ENCODE data around the gene FAM110D.

DNA sequence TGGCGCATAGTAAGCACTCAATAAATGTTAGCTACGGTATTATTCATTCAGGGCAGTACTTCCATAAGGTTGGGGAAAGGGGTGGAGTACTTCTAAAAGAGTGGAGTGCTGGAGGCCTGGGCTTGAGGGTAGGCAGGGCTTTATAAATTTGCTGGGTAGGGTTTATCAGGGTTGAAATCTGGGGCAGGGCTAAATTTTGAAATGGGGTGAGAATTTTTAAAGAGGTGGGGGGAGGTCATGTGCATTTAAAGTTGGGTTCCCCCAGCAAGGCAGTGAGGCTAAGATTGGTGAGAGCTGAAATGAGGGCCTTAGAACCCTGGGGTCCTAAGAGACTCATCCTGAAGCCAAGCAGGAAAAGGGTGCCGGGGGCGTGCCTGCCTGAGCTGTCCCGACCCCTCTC is 41.5 kb downstream of the FAM110D start:
- TF ChIP-seq, protein P1, sequence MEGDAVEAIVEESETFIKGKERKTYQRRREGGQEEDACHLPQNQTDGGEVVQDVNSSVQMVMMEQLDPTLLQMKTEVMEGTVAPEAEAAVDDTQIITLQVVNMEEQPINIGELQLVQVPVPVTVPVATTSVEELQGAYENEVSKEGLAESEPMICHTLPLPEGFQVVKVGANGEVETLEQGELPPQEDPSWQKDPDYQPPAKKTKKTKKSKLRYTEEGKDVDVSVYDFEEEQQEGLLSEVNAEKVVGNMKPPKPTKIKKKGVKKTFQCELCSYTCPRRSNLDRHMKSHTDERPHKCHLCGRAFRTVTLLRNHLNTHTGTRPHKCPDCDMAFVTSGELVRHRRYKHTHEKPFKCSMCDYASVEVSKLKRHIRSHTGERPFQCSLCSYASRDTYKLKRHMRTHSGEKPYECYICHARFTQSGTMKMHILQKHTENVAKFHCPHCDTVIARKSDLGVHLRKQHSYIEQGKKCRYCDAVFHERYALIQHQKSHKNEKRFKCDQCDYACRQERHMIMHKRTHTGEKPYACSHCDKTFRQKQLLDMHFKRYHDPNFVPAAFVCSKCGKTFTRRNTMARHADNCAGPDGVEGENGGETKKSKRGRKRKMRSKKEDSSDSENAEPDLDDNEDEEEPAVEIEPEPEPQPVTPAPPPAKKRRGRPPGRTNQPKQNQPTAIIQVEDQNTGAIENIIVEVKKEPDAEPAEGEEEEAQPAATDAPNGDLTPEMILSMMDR (IDR thresholded peaks at IDR 0.05) = no peak
- TF ChIP-seq POLR2AphosphoS5 (IDR thresholded peaks at IDR 0.05; ENCODE audit: low read depth, low read length) (no peak), SIN3A (IDR thresholded peaks at IDR 0.05; ENCODE audit: borderline replicate concordance, insufficient read depth, low read depth, low read length) (no peak)

Data from Panc1 (cell line).